Transverse colon (tissue), 4 donors: Measurements from ENCODE around the gene SEMA4F. TPM values are rescaled to one million over a fixed set of nuclear protein-coding genes. Genes with fewer than 3 reads are reported as not detected.

Experiments
- DNase-seq: peaks from one replicate; pipeline ENCODE4 v3.0.0-alpha.2; 2019
- H3K27ac ChIP-seq, 4 donors: fragments of 200-600 bp; sonication (generic); 2 replicates each; pipeline ENCODE4 v1.5.1; 2016 to 2018; ENCODE audit warnings: inconsistent platforms in 4 of 4
- H3K27me3 ChIP-seq: fragments of 200-600 bp; sonication (generic); 2 replicates; pipeline ENCODE4 v1.5.1; 2017; ENCODE audit warnings: inconsistent platforms
- H3K36me3 ChIP-seq, 4 donors: fragments of 200-600 bp; sonication (generic); 2 replicates each; pipeline ENCODE4 v1.5.1; 2017 to 2019; ENCODE audit warnings: inconsistent platforms in 4 of 4
- H3K4me1 ChIP-seq, 4 donors: fragments of 200-600 bp; sonication (generic); 2 replicates each; pipeline ENCODE4 v1.5.1; 2017 to 2020; ENCODE audit warnings: inconsistent platforms in 4 of 4
- H3K4me3 ChIP-seq, 4 donors: fragments of 200-600 bp; sonication (generic); 1 replicate in 1 of 4; 2 replicates in 3 of 4; pipeline versions ENCODE4 v1.5.1 to v1.6.1; 2017 to 2019; ENCODE audit warnings: inconsistent platforms in 4 of 4
- H3K9me3 ChIP-seq, 2 donors: fragments of 200-600 bp; sonication (generic); 2 replicates each; pipeline ENCODE4 v1.5.1; 2017 to 2019; ENCODE audit warnings: inconsistent platforms in 2 of 2
- EP300 ChIP-seq: sonication (generic); formaldehyde crosslinking; IDR thresholded peaks from one replicate; pipeline ENCODE4 v1.6.1; 2017; ENCODE audit warnings: antibody characterized with exemption, low read depth
- POLR2A ChIP-seq: fragments of 450-650 bp; IDR thresholded peaks from one replicate; pipeline ENCODE4 v1.6.1; 2016; ENCODE audit warnings: antibody characterized with exemption, mild to moderate bottlenecking, moderate library complexity
- POLR2AphosphoS5 ChIP-seq, 3 donors: sonication (generic); formaldehyde crosslinking; IDR thresholded peaks; one replicate each; pipeline ENCODE4 v1.6.1; 2016; ENCODE audit warnings: antibody characterized with exemption in 3 of 3
- WGBS, 2 donors: methylation state at CpG; one replicate each; pipeline ENCODE4 v1.1.5; 2018; ENCODE audit warnings: low coverage in 1 of 2; 5-methylcytosine and 5-hydroxymethylcytosine counted together
- in situ Hi-C, 4 donors: fragments of 200-750 bp; cut with MboI; loops; one replicate each; pipeline versions ENCODE4 v1.15.0 to v1.15.1; 2017; ENCODE audit warnings: low sequenced_read_pairs in 3 of 4, low pct_ligation_motif_present in 1 of 4, low pct_unique_long_range_greater_than_20kb in 1 of 4
- intact Hi-C: fragments of 100-400 bp; cut with DNase I; formaldehyde crosslinking; loops from one replicate; pipeline ENCODE4 v1.15.1; 2023; ENCODE audit warnings: low total_unique reads
- total RNA-seq, 4 donors: library from RNA; depleted of rRNA; stranded (reverse); fragments of >200 nt; gene quantifications; one replicate each; pipeline ENCODE4 v1.1.0, GENCODE V29; 2016
- TF ChIP-seq, protein P1 (sequence below), 5 experiments: fragments of 200-600 bp in 3 of 5; fragments of 450-650 bp in 2 of 5; sonication (generic) in 3 of 5; IDR thresholded peaks; 1 replicate in 2 of 5; 2 replicates in 3 of 5; pipeline ENCODE4 v1.5.1; 2016 to 2017; ENCODE audit warnings: antibody characterized with exemption in 5 of 5, inconsistent platforms in 3 of 5, mild to moderate bottlenecking in 2 of 5, moderate library complexity in 1 of 5

Gene SEMA4F
- total RNA-seq, 4 donors from 2014 or later, result 0.75 to 5.7 (median 3.6) TPM

DNA sequence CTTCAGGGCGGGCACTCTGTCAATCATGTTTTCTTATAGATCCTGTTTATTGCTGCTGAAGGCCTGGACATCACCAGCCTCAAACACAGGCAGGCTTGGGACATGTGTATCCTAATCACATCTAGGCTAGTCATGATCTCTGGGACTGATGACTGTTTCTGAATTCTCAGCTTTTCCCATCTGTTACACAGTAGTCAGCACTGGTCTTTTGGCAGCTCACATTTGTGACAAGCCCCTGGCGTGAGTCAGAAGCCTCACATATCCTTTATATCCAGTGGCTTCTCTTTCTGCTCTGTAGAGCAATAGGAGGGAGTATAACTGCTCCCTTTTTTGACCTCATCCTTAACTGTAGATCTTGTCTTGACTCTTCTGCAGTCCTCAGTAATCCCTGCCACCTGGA lies 4.5 kb downstream of the SEMA4F start:
- intact Hi-C loops (no loop called here), in situ Hi-C loops (no loop called here)
- Histone ChIP-seq H3K4me1 (peaks cover 0 to 10% (median 9%) of the 10 kb centered on the region in 4 donors), H3K36me3 (no peaks in the 10 kb centered on the region), H3K4me3 (no peak overlapping the region), H3K27ac (no peak overlapping the region), H3K27me3 (no peaks in the 10 kb centered on the region), H3K9me3 (no peaks in the 10 kb centered on the region)
- TF ChIP-seq POLR2A, result no peak
- TF ChIP-seq EP300, result no peak
- TF ChIP-seq POLR2AphosphoS5 (IDR thresholded peaks at IDR 0.05), result no peak
- no peak for DNase-seq
- 83 to 93% methylated on average over 1 to 2 of the region's 2 CpGs for WGBS, 2 donors

DNA sequence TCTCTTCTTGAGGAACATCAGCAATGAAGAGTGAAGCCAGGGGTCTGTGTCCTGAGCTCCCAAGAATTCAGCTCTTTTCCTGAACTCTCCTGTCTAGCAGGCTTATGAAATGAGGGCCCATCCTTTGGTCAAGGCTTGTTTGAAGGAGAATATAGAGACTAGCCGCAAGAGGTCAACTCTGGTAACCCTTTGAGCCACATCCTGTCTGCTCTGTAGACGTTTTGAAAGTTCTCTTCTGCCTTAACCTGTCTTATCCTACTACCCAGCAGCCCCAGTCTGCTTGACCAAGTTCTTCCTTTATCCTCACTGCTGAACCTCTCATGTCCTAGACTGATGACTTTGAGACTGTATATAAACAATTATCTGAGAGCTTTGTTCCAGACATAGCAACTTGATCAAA lies 5.4 kb downstream of the SEMA4F start:
- no peak for DNase-seq
- Histone ChIP-seq H3K9me3 (no peaks in the 10 kb centered on the region), H3K27ac (no peak overlapping the region), H3K4me1 (peaks cover 0 to 6% (median 6%) of the 10 kb centered on the region in 4 donors), H3K4me3 (no peak overlapping the region), H3K36me3 (no peaks in the 10 kb centered on the region), H3K27me3 (no peaks in the 10 kb centered on the region)
- no peak for TF ChIP-seq EP300
- no peak for TF ChIP-seq POLR2AphosphoS5 (IDR thresholded peaks at IDR 0.05)
- TF ChIP-seq, protein P1, sequence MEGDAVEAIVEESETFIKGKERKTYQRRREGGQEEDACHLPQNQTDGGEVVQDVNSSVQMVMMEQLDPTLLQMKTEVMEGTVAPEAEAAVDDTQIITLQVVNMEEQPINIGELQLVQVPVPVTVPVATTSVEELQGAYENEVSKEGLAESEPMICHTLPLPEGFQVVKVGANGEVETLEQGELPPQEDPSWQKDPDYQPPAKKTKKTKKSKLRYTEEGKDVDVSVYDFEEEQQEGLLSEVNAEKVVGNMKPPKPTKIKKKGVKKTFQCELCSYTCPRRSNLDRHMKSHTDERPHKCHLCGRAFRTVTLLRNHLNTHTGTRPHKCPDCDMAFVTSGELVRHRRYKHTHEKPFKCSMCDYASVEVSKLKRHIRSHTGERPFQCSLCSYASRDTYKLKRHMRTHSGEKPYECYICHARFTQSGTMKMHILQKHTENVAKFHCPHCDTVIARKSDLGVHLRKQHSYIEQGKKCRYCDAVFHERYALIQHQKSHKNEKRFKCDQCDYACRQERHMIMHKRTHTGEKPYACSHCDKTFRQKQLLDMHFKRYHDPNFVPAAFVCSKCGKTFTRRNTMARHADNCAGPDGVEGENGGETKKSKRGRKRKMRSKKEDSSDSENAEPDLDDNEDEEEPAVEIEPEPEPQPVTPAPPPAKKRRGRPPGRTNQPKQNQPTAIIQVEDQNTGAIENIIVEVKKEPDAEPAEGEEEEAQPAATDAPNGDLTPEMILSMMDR (IDR thresholded peaks at IDR 0.05), result no peak
- TF ChIP-seq POLR2A, result no peak
- WGBS, 2 donors, result 75% methylated on average over 2 of the region's 2 CpGs
- intact Hi-C loops, result no loop called here
- in situ Hi-C loops, result no loop called here

DNA sequence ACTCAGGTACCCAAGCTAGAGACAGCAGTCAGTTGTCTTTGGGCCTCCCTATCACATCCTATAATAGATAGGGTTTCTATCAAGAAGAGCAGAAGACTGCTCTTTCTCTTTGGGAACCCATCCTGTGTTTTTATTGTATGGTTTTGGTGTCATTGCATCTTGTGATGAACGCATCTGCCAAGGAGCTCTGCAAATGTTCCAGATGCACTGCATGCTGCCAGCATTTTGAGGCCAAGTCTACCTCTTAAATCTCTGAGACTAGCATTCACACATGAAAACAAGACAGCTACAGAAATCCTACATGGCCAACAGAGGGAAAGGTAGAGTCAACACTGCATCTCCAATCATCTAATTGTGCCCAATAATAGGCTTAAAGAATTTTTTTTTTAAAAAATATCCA lies 14.0 kb downstream of the SEMA4F start:
- DNase-seq, result no peak
- TF ChIP-seq POLR2A, result no peak
- no peak for TF ChIP-seq EP300
- TF ChIP-seq, protein P1 (IDR thresholded peaks at IDR 0.05), result no peak
- TF ChIP-seq POLR2AphosphoS5 (IDR thresholded peaks at IDR 0.05), result no peak
- no peaks in the 10 kb centered on the region for H3K36me3 ChIP-seq
- no peak overlapping the region for H3K27ac ChIP-seq
- no peaks in the 10 kb centered on the region for H3K4me1 ChIP-seq
- in situ Hi-C loops (no loop called here), intact Hi-C loops (no loop called here)
- H3K4me3 ChIP-seq, result no peak overlapping the region
- WGBS, 2 donors, result 96 to 100% methylated on average over 1 of the region's 1 CpG
- H3K27me3 ChIP-seq, result no peaks in the 10 kb centered on the region
- H3K9me3 ChIP-seq, result no peaks in the 10 kb centered on the region

DNA sequence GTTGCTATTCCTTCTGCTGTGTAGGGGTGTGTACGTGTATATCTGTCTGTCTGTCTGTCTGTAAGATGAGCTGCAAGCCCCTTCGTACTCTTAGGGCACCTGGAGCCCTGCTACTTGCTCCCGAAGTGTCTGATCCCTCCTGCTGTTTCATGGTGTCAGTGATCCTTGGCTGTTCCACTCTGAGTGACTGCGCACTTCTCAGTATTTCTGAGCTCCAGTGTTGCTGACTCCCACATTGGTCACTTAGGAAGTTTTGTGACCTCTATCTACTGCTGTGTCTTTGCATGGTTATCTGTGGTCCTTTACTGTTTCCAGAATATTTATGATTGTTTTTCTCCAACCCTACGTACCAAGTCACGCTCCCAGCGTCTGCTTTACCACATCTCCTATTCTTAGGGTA lies 16.2 kb downstream of the SEMA4F start:
- in situ Hi-C loops (no loop called here), intact Hi-C loops (no loop called here)
- DNase-seq, result no peak
- no peak overlapping the region for H3K4me3 ChIP-seq
- no peaks in the 10 kb centered on the region for H3K9me3 ChIP-seq
- no peaks in the 10 kb centered on the region for H3K4me1 ChIP-seq
- H3K27me3 ChIP-seq, result no peaks in the 10 kb centered on the region
- no peak overlapping the region for H3K27ac ChIP-seq
- no peaks in the 10 kb centered on the region for H3K36me3 ChIP-seq
- 83 to 96% methylated on average over 1 to 7 of the region's 7 CpGs for WGBS, 2 donors
- TF ChIP-seq POLR2AphosphoS5 (IDR thresholded peaks at IDR 0.05), result no peak
- no peak for TF ChIP-seq EP300
- no peak for TF ChIP-seq POLR2A
- TF ChIP-seq, protein P1 (IDR thresholded peaks at IDR 0.05), result no peak

DNA sequence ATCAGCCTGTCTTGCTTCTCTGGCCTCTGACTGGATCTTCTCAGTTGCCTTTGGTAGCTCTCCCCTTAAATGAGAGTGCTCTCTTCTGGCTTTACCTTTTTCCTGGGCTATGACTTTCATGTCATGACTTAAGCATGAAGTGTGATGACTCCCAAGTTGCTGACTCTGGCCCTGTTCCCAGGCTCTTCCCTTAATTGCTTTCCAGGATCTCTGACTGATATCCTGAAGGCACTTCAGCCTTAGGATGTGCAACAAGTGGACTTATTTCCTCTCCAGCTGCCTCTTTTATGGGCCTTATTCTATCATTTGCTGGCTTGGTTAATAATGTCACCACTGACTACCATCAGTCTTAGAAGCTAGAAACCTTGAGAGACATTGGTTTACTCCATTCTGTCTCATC lies 17.4 kb downstream of the SEMA4F start:
- no peak for DNase-seq
- TF ChIP-seq POLR2A (no peak), POLR2AphosphoS5 (IDR thresholded peaks at IDR 0.05) (no peak)
- TF ChIP-seq, protein P1 (IDR thresholded peaks at IDR 0.05), result no peak
- no peaks in the 10 kb centered on the region for H3K27me3 ChIP-seq
- H3K36me3 ChIP-seq, result no peaks in the 10 kb centered on the region
- in situ Hi-C loops, result no loop called here
- H3K4me1 ChIP-seq, result no peaks in the 10 kb centered on the region
- H3K9me3 ChIP-seq, result no peaks in the 10 kb centered on the region
- H3K27ac ChIP-seq, result no peak overlapping the region
- intact Hi-C loops, result no loop called here
- no peak overlapping the region for H3K4me3 ChIP-seq
